ENCODE measurements around the gene SRGAP1. TPM values are rescaled to one million over a fixed set of nuclear protein-coding genes. Genes with fewer than 3 reads are reported as not detected.

SRGAP1 gene
- total RNA-seq (2022) (28.3 and 29.3 TPM in 2 replicates), Bru-seq, nascent RNA (percentile 89 among the genes with signal in this experiment), BruChase-seq, experiment 1, labeled RNA remaining after a 6-hour chase (percentile 73 among the genes with signal in this experiment), BruChase-seq, experiment 2, labeled RNA remaining after a 2-hour chase (percentile 74 among the genes with signal in this experiment)
- long read RNA-seq, full-length matches to known transcripts: 1 of 8 reads
- long read RNA-seq, partial matches to known transcripts: 0 of 8 reads
- long read RNA-seq, other reads (novel, unspliced or antisense): 7 of 8 reads

- peak within 1 kb of the TSS; percentile 93 for H3K27ac Mint-ChIP-seq (ENCODE audit: unreplicated experiment)
- peaks cover 27% of the 10 kb centered on the region for H3K4me1 Mint-ChIP-seq (ENCODE audit: low read depth, unreplicated experiment)
- no peaks in the 10 kb centered on the region for H3K9me3 Mint-ChIP-seq (ENCODE audit: low read depth, unreplicated experiment)
- peaks cover 29% of the 10 kb centered on the region for H3K36me3 Mint-ChIP-seq (ENCODE audit: insufficient read depth, unreplicated experiment)
- DNase-seq: peak; percentile 61
- H3K4me3 Mint-ChIP-seq (ENCODE audit: low read depth, unreplicated experiment): peak within 1 kb of the TSS; percentile 97
- TF ChIP-seq CTCF (IDR thresholded peaks at IDR 0.05; ENCODE audit: unreplicated experiment): no peak
- TSS peak; percentile 55 for BruUV-seq (replicated peaks)
- intact Hi-C loops (cut with micrococcal nuclease; ENCODE audit: unreplicated experiment): loop anchor here (1.0 to 5.0 kb wide), 3 partner anchors 74 to 337 kb away; no protein-coding TSS in a partner anchor
- H3K27me3 Mint-ChIP-seq (ENCODE audit: unreplicated experiment): no peaks in the 10 kb centered on the region
- CTCF ChIA-PET: interaction anchor here (0.5 to 2.5 kb wide), 13 partner anchors 9 to 559 kb away, joined by 3 to 18 read pairs (median 3); partner anchors contain the start of genes KICS2 and XPOT
These were observed at the start of gene SRGAP1 for GRCh38 chr12:63844391-63845341. SRGAP1 (plus strand) TSS chr12:63844700; CDS start chr12:63844817, 117 bp downstream.

DNA sequence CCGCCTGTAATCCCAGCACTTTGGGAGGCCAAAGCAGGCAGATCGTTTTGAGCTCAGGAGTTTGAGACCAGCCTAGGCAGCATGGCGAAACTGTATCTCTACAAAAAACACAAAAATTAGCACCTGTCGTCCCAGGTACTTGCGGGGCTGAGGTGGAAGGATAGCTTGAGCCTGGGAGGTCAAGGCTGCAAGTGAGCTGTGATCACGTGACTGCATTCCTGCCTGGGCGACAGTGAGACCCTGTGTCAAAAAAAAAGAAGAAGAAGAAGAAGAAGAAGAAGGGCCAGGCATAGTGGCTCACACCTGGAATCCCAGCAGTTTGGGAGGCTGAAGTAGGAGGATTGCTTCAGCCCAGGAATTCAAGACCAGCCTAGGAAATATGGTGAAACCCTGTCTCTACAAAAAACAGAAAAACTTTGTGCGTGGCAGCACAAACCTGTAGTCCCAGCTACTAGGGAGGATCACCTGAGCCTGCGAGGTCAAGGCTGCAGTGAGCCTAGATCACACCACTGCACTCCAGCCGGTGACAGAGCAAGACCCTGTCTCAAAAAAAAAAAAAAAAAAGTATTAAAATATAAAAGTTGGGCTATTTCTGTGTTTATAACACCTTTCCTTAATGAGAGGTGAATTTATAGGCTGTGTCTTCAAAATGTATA is 49.3 kb upstream of the SRGAP1 start:
- no peak for TF ChIP-seq CTCF (IDR thresholded peaks at IDR 0.05; ENCODE audit: unreplicated experiment)
- intact Hi-C loops (cut with micrococcal nuclease; ENCODE audit: unreplicated experiment): no loop called here
- H3K36me3 Mint-ChIP-seq (ENCODE audit: insufficient read depth, unreplicated experiment): no peaks in the 10 kb centered on the region
- H3K27ac Mint-ChIP-seq (ENCODE audit: unreplicated experiment): no peak overlapping the region
- no peak overlapping the region for H3K4me3 Mint-ChIP-seq (ENCODE audit: low read depth, unreplicated experiment)
- H3K27me3 Mint-ChIP-seq (ENCODE audit: unreplicated experiment): no peaks in the 10 kb centered on the region
- no TSS peak for BruUV-seq (replicated peaks)
- CTCF ChIA-PET: interaction anchor here (0.7 kb wide), 1 partner anchor 441 kb away, joined by 3 read pairs; no protein-coding TSS in a partner anchor
- no peaks in the 10 kb centered on the region for H3K9me3 Mint-ChIP-seq (ENCODE audit: low read depth, unreplicated experiment)
- H3K4me1 Mint-ChIP-seq (ENCODE audit: low read depth, unreplicated experiment): no peaks in the 10 kb centered on the region
- DNase-seq: no peak

DNA sequence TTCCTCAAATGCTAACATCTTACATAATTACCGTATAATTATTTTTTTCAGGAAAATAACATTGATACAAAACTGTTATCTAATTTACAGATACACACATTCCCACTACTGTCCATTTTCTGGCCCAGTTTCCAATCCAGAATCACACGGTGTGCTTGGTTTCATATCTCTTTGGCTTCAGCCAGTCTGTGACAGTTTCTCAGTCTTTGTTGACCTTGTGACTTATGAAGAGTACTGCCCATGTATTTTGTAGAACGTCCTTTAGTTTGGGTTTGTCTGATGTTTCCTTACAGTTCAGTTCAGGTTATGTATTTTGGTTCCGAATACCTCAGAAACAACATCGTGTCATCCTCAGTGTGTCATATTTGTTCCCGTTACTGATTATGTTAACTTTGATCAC is 48.6 kb upstream of the SRGAP1 start:
- CTCF ChIA-PET: no interaction called here
- no TSS peak for BruUV-seq (replicated peaks)
- no peaks in the 10 kb centered on the region for H3K36me3 Mint-ChIP-seq (ENCODE audit: insufficient read depth, unreplicated experiment)

More for the DNA sequence above, 48.6 kb upstream of the SRGAP1 start:
- no peak for DNase-seq
- Mint-ChIP-seq H3K27ac (ENCODE audit: unreplicated experiment) (no peak overlapping the region), H3K4me3 (ENCODE audit: low read depth, unreplicated experiment) (no peak overlapping the region), H3K27me3 (ENCODE audit: unreplicated experiment) (no peaks in the 10 kb centered on the region), H3K4me1 (ENCODE audit: low read depth, unreplicated experiment) (no peaks in the 10 kb centered on the region), H3K9me3 (ENCODE audit: low read depth, unreplicated experiment) (no peaks in the 10 kb centered on the region)
- intact Hi-C loops (cut with micrococcal nuclease; ENCODE audit: unreplicated experiment): no loop called here
- TF ChIP-seq CTCF (IDR thresholded peaks at IDR 0.05; ENCODE audit: unreplicated experiment): no peak
